MG63 (cell line): ENCODE measurements around the gene CSNK1G1. TPM values are rescaled to one million over a fixed set of nuclear protein-coding genes. Genes with fewer than 3 reads are reported as not detected.
A peak's percentile ranks its signal among the peaks of the same experiment; 100 is the strongest.
"Not testable (repeated sequence)": the region's sequence is repeated elsewhere in the genome, so short reads cannot be mapped to it uniquely, and the experiment has no call there.

Source experiments
- DNase-seq: peaks from one replicate; pipeline ENCODE4 v3.0.0-alpha.2; 2020
- H3K27me3 ChIP-seq: fragments of 250-450 bp; sonication (Bioruptor Pico); 2 replicates; pipeline ENCODE4 v1.5.1; 2020; ENCODE audit warnings: mild to moderate bottlenecking, moderate library complexity
- H3K36me3 ChIP-seq: fragments of 250-450 bp; sonication (Bioruptor Pico); 2 replicates; pipeline ENCODE4 v1.5.1; 2020; ENCODE audit warnings: mild to moderate bottlenecking, moderate library complexity
- H3K4me3 ChIP-seq: fragments of 250-450 bp; sonication (Bioruptor Pico); 2 replicates; pipeline ENCODE4 v1.5.1; 2020; ENCODE audit warnings: mild to moderate bottlenecking, moderate library complexity
- H3K9me3 ChIP-seq: fragments of 250-450 bp; sonication (Bioruptor Pico); 2 replicates; pipeline ENCODE4 v1.5.1; 2020; ENCODE audit warnings: mild to moderate bottlenecking, moderate library complexity
- total RNA-seq: library from RNA; depleted of rRNA; stranded (reverse); fragments of >200 nt; shearing (Covaris generic); gene quantifications from 2 replicates; pipeline ENCODE4 v1.2.3, GENCODE V29; 2014; ENCODE audit warnings: low replicate concordance

The CSNK1G1 gene
- total RNA-seq, 1 experiment from 2014 or later: 12.7 TPM

DNA sequence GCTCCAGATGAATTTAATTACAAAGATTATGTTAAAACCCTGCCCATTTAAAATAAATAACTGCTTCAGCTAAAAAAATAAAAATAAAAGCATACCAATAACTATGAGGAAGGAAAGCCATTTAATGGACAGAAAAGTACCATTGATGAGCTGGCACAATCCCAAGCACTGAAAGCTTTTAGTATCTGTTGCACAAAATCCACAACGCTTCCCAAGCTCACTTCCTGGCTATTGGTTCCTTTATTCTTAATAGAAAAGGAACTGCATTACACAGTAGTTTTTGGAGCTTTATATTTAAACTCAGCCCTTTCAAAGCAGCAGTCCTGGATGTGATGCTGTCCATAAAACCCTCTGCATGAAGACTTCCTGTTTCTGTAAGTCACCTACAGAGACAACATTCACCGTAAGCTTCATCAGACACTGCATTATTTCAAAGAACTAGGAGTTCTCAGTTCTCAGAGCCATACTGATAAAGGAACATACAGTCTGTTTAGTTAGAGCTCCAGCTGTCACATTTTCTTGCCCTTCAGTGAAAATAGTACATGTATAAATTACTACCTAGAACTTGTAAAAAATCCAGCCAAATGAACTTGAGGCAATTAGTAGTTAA is 81.5 kb downstream of the CSNK1G1 start:
- Histone ChIP-seq H3K36me3 (peaks cover 14% of the 10 kb centered on the region), H3K27me3 (no peaks in the 10 kb centered on the region), H3K9me3 (peaks cover 5% of the 10 kb centered on the region), H3K4me3 (no peak overlapping the region)
- no peak for DNase-seq

DNA sequence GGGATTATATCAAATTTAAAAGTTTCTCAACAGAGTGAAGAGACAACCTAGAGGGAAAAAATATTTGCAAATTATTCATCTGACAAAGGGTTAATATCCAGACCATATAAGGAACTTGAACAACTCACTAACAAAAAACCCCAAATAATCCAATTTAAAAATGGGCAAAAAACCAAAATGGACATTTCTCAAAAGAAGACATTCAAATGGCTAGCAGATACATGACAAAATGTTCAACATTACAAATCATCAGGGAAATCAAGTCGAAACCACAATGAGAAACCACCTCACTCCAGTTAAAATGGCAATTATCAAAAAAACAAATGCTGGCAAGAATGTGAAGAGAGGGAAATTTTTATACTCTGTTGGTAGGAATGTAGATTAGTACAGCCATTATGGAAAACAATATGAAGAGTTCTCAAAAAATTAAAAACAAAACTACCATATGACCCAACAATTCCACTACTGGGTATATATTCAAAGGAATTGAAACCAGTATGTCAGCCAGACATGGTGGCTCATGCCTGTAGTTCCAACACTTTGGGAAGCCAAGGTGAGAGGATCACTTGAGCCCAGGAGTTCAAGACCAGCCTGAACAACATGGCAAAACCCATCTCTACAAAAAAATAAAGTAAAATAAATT is 88.5 kb downstream of the CSNK1G1 start:
- peaks cover 8% of the 10 kb centered on the region for H3K9me3 ChIP-seq
- DNase-seq: no peak
- peaks cover 11% of the 10 kb centered on the region for H3K36me3 ChIP-seq
- no peak overlapping the region for H3K4me3 ChIP-seq
- no peaks in the 10 kb centered on the region for H3K27me3 ChIP-seq

DNA sequence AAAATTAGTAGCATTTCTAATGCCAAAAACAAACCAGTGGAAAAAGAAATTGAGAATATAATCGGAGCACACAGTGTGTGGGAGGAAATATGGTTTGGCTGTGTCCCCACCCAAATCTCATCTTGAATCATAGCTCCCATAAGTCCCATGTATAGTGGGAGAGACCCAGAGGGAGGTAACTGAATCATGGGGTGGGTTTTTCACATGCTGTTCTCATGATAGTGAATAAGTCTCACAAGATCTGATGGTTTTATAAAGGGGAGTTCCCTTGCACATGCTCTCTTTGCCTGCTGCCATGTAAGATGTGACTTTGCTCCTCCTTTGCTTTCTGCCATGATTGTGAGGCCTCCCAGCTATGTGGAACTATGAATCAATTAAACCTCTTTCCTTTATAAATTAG is 90.8 kb downstream of the CSNK1G1 start:
- not testable (repeated sequence) for H3K36me3 ChIP-seq, H3K27me3 ChIP-seq, DNase-seq, H3K9me3 ChIP-seq, H3K4me3 ChIP-seq

DNA sequence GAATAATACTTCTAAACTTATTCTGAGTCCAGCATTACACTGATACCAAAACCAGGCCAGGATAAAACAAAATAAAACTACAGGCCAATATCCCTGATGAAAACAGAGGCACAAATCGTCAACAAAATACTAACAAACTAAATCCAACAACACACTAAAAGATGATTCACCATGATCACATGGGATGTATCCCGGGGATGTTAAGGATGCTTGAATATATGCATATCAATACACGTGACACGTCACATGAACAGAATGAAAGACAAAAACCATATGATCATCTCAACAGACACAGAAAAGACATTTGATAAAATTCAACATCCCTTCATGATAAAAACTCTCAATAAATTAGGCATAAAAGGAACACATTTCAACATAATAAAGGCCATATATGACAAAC is 91.5 kb downstream of the CSNK1G1 start:
- Histone ChIP-seq H3K27me3 (no peaks in the 10 kb centered on the region), H3K4me3 (no peak overlapping the region)
- no peak for DNase-seq

DNA sequence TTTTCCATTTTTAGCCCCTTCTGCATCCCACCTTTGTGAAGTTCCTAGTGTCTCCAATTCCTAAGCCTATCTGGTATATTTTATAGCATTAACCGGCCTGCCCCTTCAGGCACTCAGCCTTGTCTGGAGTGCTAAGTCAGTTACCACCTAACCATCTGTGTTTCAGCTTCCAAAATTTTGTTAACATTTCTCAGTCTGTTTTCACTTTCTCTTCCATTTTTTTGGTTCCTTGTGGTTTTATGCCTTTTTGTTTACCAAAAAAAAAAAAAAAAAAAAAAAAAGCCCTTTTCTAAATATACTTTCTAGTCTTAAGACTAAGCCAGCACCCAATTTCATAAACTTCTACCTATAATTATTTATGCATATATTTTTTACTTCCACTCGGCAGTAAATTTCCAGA is 92.4 kb downstream of the CSNK1G1 start:
- H3K36me3 ChIP-seq: peaks cover 4% of the 10 kb centered on the region; the same call in 1 of the 2 replicates
- peaks cover 4% of the 10 kb centered on the region; the same call in 1 of the 2 replicates for H3K9me3 ChIP-seq

More for the DNA sequence above, 91.5 kb downstream of the CSNK1G1 start:
- peaks cover 4% of the 10 kb centered on the region; the same call in 1 of the 2 replicates for H3K9me3 ChIP-seq
- H3K36me3 ChIP-seq: peaks cover 4% of the 10 kb centered on the region; the same call in 1 of the 2 replicates

DNA sequence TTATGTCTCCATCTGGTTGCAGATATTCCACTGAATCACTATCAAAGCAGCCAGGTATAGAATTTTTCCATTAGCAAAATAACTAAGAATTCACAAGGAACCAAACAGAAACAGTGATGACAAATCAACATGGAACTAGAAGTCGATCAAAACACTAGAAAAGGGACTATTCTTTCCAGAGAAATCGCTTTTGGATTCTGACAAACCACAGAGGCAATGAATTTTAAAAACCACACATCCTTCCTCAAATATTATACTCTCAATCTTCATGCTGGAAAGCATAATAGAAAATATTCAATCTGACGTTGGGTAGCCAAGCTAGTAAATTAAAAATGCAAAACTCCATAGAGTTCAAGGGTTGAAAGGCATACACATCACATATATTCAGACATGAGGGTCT is 99.9 kb downstream of the CSNK1G1 start:
- Histone ChIP-seq H3K36me3 (peaks cover 5% of the 10 kb centered on the region; the same call in 1 of the 2 replicates), H3K27me3 (no peaks in the 10 kb centered on the region), H3K9me3 (no peaks in the 10 kb centered on the region), H3K4me3 (no peak overlapping the region)
- DNase-seq: no peak

More for the DNA sequence above, 92.4 kb downstream of the CSNK1G1 start:
- no peak for DNase-seq
- no peaks in the 10 kb centered on the region for H3K27me3 ChIP-seq
- no peak overlapping the region for H3K4me3 ChIP-seq

DNA sequence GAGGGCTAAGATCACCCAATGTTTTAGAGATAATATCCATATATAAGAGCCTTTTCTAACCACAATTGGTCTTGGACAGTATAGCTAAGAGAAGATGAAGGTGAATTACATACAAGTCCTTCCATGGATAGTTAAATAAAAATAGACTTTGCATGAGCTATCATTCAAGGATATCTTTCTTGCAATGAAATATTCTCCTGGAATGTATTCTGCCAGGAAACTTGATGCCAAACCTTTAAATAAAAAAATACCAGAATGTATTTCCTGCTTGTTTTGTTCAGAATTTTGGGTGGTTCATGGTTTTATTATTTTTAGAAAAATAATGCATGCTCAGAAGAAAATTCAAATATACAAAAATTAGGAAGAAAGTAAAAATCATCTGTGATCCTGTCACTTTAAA is 104.3 kb downstream of the CSNK1G1 start:
- no peak for DNase-seq
- no peaks in the 10 kb centered on the region for H3K36me3 ChIP-seq

DNA sequence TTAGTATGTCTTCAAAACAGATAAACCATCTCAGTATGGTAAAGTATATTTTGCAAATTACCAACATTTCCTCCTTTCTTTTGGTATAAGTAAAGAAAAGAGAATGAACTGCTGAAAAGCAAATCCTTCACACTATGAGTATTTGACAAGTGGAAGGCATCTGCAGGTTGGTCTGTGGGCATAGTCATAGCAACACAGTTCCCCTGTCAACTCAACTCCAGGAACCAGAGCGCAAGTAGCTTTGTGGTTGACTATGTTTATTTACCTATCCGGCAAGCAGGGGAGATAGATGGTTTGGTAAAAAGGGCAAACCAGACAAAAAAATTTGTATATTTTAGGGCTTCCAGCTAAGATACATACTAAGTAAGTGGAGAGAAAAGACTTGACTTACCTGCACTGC is 104.9 kb downstream of the CSNK1G1 start:
- Histone ChIP-seq H3K4me3 (no peak overlapping the region), H3K9me3 (no peaks in the 10 kb centered on the region), H3K27me3 (no peaks in the 10 kb centered on the region), H3K36me3 (no peaks in the 10 kb centered on the region)
- no peak for DNase-seq

More for the DNA sequence above, 104.3 kb downstream of the CSNK1G1 start:
- Histone ChIP-seq H3K9me3 (no peaks in the 10 kb centered on the region), H3K4me3 (no peak overlapping the region), H3K27me3 (no peaks in the 10 kb centered on the region)

DNA sequence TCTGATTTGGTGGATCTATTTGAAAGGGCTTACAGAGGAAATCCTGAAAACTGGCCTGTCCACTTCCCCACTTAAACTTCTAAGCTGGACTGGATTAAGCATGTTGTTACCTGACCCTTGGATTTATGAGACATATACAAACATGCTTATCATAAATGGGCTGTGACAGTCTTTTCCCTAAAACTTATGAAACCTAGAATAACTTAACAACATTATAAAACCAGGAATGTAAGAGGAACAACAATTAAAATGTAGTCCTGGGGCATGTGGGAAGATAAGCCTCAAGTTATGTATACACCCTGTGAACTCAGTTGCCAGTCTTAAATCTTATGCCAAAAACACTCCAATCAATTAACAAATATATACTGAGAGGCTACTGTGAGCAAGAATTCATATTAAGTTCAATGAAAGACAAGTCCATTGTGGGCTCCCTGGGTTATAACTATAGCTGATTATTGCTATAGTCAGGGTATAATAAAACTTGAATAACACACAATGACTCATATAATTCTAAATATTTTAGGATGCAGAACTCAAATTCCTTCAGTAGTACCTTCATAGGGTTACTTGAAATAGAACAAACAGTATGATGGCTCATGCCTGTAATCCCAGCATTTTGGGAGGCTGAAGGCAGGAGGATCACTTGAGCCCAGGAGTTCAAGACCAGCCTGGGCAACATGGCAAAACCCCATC is 105.9 kb downstream of the CSNK1G1 start:
- Histone ChIP-seq H3K4me3 (no peak overlapping the region), H3K9me3 (no peaks in the 10 kb centered on the region), H3K27me3 (no peaks in the 10 kb centered on the region), H3K36me3 (no peaks in the 10 kb centered on the region; the same call in 1 of the 2 replicates)
- DNase-seq: no peak

DNA sequence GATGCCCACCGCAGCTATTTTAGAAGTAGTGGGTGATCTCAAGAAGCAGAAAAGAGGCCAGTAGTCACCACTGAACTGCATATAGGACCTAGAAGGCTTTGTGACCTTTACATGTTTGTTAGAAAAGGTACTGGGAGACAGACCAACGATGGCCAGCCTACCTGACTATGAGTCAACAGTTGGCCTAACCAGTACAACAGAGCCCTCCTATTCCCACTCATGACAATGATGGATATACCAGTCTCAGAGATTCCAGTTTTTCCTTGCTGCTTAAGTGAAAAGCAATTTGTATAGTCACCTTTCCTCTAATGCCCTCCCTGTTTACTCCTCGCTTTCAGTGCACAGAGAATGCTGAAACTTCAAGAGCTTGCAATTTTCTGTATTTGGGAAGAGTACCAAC is 106.6 kb downstream of the CSNK1G1 start:
- H3K4me3 ChIP-seq: no peak overlapping the region
- no peak for DNase-seq
- H3K9me3 ChIP-seq: no peaks in the 10 kb centered on the region
- H3K36me3 ChIP-seq: no peaks in the 10 kb centered on the region; the same call in 1 of the 2 replicates
- no peaks in the 10 kb centered on the region for H3K27me3 ChIP-seq

DNA sequence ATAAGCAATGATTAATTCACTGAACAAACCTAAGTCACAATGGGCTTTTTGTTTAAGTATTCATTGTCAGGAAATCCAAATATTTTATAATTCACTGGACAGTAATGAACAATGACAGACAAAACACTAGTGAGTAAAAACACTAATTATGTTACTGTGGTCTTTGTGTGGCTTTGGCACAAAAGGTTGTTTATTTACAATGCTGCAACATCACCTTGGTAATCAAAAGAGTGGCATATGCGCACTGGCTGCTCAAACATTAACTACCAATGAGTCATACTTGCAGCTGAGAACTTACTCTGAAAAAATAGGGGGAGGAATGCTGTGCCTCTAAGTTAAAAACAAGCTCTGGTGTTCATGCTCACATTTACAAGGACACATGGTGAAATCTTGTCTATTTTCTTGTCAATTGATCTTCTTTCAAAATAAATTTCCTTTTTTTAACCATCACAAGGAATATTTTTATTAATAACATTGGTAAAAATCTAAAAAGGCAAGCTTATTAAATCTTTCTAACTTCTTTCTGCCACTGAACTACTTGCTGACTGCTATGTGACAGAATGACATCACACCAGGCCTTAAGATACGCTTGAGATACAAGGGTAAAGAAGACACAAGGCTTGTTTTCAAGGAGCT is 107.9 kb downstream of the CSNK1G1 start:
- H3K27me3 ChIP-seq: no peaks in the 10 kb centered on the region
- no peaks in the 10 kb centered on the region; the same call in 1 of the 2 replicates for H3K36me3 ChIP-seq
- no peaks in the 10 kb centered on the region for H3K9me3 ChIP-seq
- H3K4me3 ChIP-seq: no peak overlapping the region
- peak; percentile 38 for DNase-seq

DNA sequence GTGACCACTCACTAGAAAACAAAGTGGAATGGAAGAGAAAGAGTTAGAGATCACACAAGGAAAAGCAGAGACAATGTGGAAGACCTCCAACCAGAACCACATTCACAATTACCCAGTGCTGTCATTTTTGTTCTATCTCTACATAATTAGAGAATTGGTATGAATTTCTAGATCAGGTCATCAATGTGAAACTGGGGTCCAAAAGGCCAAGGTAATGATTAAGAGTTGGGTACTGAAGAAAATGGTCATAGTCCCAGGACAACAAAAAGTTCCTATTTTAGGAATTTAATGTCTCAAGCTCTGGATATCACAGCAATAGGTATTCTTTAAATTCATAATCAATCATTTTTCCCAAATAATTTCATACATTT is 108.5 kb downstream of the CSNK1G1 start:
- Histone ChIP-seq H3K4me3 (no peak overlapping the region), H3K36me3 (no peaks in the 10 kb centered on the region; the same call in 1 of the 2 replicates), H3K27me3 (no peaks in the 10 kb centered on the region), H3K9me3 (no peaks in the 10 kb centered on the region; the same call in 1 of the 2 replicates)
- DNase-seq: no peak

DNA sequence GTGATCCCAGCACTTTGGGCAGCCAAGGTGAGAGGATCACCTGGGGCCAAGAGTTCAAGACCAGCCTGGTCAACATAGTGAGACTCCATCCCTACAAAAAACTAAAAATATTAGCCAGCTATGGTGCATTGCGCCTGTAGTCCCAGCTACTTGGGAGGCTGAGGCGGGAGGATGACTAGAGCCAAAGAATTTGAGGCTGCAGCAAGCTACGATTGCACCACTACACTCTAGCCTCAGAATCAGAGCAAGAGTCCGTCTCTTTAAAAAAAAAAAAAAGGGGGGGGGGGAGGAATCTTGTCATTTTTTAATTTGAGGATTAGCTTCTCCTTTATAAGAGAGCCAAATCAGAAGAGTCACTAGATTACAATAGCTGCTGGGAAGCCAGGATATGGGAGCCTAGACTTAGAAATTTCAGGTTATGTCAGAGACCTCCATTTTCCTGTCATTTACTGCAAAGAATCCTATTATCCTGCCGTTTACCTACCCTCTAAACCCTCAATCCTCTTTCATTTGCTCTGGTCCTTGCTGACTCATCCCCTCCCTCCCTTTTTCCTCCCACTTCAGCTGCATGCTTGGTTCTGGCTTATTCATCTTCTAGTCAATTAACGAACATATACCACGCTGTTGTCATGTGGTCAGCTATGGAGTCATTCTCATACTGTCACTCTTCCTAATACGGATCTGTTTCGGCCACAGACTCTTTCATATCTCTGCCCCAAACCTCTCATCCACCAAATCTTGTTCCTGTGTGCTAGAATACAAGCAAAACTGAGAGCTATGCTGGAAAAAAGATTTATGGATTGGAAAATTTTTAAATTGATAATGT is 109.4 kb downstream of the CSNK1G1 start:
- no peak overlapping the region for H3K4me3 ChIP-seq
- H3K9me3 ChIP-seq: no peaks in the 10 kb centered on the region; the same call in 1 of the 2 replicates
- no peaks in the 10 kb centered on the region; the same call in 1 of the 2 replicates for H3K36me3 ChIP-seq
- no peaks in the 10 kb centered on the region for H3K27me3 ChIP-seq
- DNase-seq: peak; percentile 74

DNA sequence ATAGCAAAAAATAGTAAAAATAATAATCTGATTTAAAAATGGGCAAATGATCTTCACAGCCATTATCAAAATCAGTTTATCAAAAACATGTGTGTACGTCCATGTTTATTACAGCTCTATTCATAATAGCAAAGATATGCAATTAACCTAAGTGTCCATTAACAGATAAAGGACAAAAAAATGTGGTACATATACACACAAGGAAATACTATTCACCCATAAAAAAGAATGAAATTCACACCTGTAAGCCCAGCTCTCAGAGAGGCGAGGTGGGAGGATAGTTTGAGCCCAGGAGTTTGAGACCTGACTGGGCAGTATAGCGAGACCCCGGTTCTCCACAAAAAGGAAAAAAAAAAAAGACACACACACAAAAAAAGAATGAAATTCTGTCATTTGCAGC is 110.6 kb downstream of the CSNK1G1 start:
- Histone ChIP-seq H3K4me3 (no peak overlapping the region), H3K27me3 (no peaks in the 10 kb centered on the region), H3K36me3 (no peaks in the 10 kb centered on the region; the same call in 1 of the 2 replicates), H3K9me3 (no peaks in the 10 kb centered on the region; the same call in 1 of the 2 replicates)
- DNase-seq: no peak

DNA sequence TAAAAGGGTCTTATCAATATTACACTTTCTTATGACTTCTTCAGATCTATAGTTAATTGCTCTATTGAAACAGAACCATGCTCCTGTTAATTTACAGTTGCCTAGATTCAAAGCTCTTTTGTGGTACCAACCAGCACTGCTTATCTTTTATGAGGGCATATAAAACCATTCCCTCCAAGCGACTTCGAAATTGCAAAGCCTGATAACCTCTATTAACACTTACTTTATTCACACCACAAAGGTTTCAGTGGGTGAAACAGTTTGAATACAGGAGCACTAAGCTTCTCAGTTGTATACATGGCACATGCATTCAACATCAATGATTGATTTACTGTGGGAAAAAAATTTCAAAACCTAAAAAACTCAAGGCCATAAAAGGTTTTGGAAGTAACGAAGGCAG is 118.3 kb downstream of the CSNK1G1 start:
- DNase-seq: no peak
- no peak overlapping the region for H3K4me3 ChIP-seq
- no peaks in the 10 kb centered on the region for H3K36me3 ChIP-seq
- no peaks in the 10 kb centered on the region for H3K27me3 ChIP-seq
- H3K9me3 ChIP-seq: no peaks in the 10 kb centered on the region; the same call in 1 of the 2 replicates

DNA sequence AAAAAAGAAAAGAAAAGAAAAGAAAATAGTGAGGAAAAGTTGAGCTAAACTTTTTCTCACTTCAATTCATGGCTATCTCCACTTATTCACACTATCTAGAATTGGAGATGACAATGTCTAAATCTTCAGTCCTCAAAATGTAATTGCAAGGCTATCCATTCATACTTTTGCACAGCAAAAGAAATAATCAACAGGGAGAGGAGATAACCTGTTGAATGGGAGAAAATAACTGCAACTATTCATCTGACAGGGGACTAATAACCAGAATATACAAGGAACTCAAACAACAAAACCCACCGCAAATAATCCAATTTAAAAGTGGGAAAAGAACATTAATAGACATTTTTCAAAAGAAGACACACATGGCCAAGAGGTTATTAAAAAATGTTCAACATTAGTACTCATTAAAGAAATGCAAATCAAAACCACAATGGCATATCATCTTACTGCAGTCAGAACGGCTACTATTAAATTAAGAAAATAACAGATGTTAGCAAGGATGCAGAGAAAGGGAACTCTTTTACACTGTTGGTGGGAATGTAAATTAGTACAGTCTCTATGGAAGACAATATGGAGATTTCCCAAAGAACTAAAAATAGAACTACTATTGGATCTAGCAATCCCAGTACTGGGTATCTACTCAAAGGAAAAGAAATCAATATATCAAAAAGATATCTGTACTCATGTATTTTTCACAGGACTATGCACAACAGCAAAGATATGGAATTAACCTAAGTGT is 119.6 kb downstream of the CSNK1G1 start:
- no peaks in the 10 kb centered on the region for H3K27me3 ChIP-seq
- H3K36me3 ChIP-seq: no peaks in the 10 kb centered on the region
- H3K4me3 ChIP-seq: no peak overlapping the region
- no peak for DNase-seq
- H3K9me3 ChIP-seq: no peaks in the 10 kb centered on the region
